SU-DHL-6 (cell line): ENCODE measurements around the gene ESRRB.

Experiments
- H2AFZ ChIP-seq: fragments of 200-600 bp; sonication (generic); 2 replicates; pipeline ENCODE4 v1.6.1; 2014; ENCODE audit warnings: low read depth, mild to moderate bottlenecking, moderate library complexity, mixed read lengths, antibody characterized with exemption, low read length; ENCODE audit not compliant: severe bottlenecking
- H3F3A ChIP-seq: fragments of 200-600 bp; shearing (Covaris generic); 2 replicates; pipeline ENCODE4 v1.6.0; 2016; ENCODE audit warnings: antibody characterized with exemption, mild to moderate bottlenecking; ENCODE audit not compliant: insufficient read depth
- H3K27ac ChIP-seq: fragments of 200-600 bp; sonication (generic); 2 replicates; pipeline ENCODE4 v1.5.1; 2016; ENCODE audit warnings: low read depth, mild to moderate bottlenecking, low read length, moderate library complexity, mixed read lengths
- H3K27me3 ChIP-seq: fragments of 200-600 bp; sonication (generic), shearing (Covaris generic); 2 replicates; pipeline ENCODE4 v1.6.0; 2014; ENCODE audit warnings: mild to moderate bottlenecking, low read length
- H3K36me3 ChIP-seq: fragments of 200-600 bp; sonication (generic); 2 replicates; pipeline ENCODE4 v1.6.1; 2014; ENCODE audit warnings: mild to moderate bottlenecking, low read length, mixed read lengths
- H3K4me2 ChIP-seq: fragments of 300-600, 200-600 bp; shearing (Covaris generic), sonication (generic); 2 replicates; pipeline ENCODE4 v1.6.0; 2014; ENCODE audit warnings: low read length, low read depth, mild to moderate bottlenecking; ENCODE audit not compliant: poor library complexity, severe bottlenecking
- H3K4me3 ChIP-seq: fragments of 200-600 bp; sonication (generic); 2 replicates; pipeline ENCODE4 v1.5.1; 2014; ENCODE audit warnings: antibody characterized with exemption, low read length, mild to moderate bottlenecking, mixed read lengths; ENCODE audit not compliant: insufficient read depth, poor library complexity, severe bottlenecking
- H3K79me2 ChIP-seq: fragments of 200-600 bp; sonication (generic); 2 replicates; pipeline ENCODE4 v1.6.1; 2014; ENCODE audit warnings: mild to moderate bottlenecking, low read length, moderate library complexity; ENCODE audit not compliant: insufficient read depth
- H3K9ac ChIP-seq: fragments of 200-600 bp; sonication (generic); 2 replicates; pipeline ENCODE4 v1.7.0; 2014; ENCODE audit warnings: mild to moderate bottlenecking, low read length
- H3K9me2 ChIP-seq: fragments of 200-600 bp; sonication (generic); replicated peaks from 2 replicates; pipeline ENCODE4 v1.6.1; 2014; ENCODE audit warnings: low read length; ENCODE audit not compliant: insufficient read depth
- H3K9me3 ChIP-seq: fragments of 200-600 bp; sonication (generic); 2 replicates; pipeline ENCODE4 v1.6.1; 2014; ENCODE audit warnings: low read length, mixed read lengths; ENCODE audit not compliant: insufficient read depth
- H4K20me1 ChIP-seq: fragments of 200-600 bp; sonication (generic); 2 replicates; pipeline ENCODE4 v1.6.1; 2014; ENCODE audit warnings: low read depth, mild to moderate bottlenecking, antibody characterized with exemption, low read length, moderate library complexity, mixed read lengths
- EZH2phosphoT487 ChIP-seq: fragments of 200-600 bp; sonication (generic), shearing (Covaris generic); conservative IDR thresholded peaks from 2 replicates; pipeline ENCODE4 v1.6.1; 2018; ENCODE audit warnings: mild to moderate bottlenecking, antibody characterized with exemption, low read length, moderate library complexity, mixed read lengths
- TF ChIP-seq, protein P1 (sequence below): fragments of 200-600 bp; sonication (generic); IDR thresholded peaks from one replicate; pipeline ENCODE4 v1.5.1; 2017; ENCODE audit warnings: antibody characterized with exemption, mild to moderate bottlenecking, low read length, moderate library complexity; ENCODE audit not compliant: insufficient read depth, poor library complexity, severe bottlenecking

Gene ESRRB

GRCh38 chr14:76375947-76376404 lies at the start of gene ESRRB:
ESRRB (plus strand) TSS chr14:76376137; CDS start chr14:76376402, 265 bp downstream.
- Histone ChIP-seq H3K36me3 (no peaks in the 10 kb centered on the region), H3K4me2 (no peak within 1 kb of the TSS), H3K9ac (no peak within 1 kb of the TSS), H3K4me3 (no peak within 1 kb of the TSS), H3K9me2 (no peaks in the 10 kb centered on the region), H3F3A (no peaks in the 10 kb centered on the region), H4K20me1 (no peaks in the 10 kb centered on the region), H3K27me3 (no peaks in the 10 kb centered on the region), H2AFZ (no peak within 1 kb of the TSS), H3K27ac (no peak within 1 kb of the TSS), H3K79me2 (no peaks in the 10 kb centered on the region), H3K9me3 (no peaks in the 10 kb centered on the region)
- TF ChIP-seq, protein P1, sequence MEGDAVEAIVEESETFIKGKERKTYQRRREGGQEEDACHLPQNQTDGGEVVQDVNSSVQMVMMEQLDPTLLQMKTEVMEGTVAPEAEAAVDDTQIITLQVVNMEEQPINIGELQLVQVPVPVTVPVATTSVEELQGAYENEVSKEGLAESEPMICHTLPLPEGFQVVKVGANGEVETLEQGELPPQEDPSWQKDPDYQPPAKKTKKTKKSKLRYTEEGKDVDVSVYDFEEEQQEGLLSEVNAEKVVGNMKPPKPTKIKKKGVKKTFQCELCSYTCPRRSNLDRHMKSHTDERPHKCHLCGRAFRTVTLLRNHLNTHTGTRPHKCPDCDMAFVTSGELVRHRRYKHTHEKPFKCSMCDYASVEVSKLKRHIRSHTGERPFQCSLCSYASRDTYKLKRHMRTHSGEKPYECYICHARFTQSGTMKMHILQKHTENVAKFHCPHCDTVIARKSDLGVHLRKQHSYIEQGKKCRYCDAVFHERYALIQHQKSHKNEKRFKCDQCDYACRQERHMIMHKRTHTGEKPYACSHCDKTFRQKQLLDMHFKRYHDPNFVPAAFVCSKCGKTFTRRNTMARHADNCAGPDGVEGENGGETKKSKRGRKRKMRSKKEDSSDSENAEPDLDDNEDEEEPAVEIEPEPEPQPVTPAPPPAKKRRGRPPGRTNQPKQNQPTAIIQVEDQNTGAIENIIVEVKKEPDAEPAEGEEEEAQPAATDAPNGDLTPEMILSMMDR, result no peak
- no peak for TF ChIP-seq EZH2phosphoT487

DNA sequence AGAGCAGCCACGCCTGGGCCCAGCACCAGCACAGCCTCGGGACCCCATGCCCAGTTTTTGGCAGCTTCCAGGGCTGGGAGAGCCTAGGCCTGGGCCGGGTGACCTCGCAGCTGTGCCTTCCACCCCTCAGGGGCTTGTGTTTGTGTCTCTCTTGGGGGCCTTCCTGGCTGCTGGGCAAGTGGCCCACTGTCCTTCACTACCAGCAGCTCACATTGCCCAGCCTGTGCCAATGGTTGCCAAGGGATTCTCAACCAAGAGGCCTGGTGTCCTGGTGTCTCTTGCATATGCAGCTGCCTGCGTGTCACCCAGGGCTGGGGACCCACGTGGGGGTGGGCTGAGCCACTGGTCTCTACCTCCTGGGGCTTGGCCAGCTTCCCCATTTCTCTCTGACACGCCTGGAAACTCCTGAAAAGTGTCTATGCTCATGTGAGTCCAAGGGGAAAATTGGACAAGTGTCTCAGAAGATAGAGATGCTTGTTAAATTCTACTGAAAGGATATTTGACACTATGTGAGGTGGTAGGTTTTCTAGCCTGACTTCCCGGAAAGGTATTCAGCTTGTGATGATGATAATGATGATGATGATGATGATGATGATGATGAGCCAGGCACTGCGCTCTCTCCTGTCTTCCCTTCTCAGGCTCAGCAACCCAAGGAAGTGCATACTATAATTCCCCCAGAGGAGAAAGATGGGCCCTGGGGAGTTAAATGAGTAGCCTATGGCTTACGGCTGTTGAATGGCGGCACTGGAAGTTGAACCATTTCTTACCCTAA lies 48.8 kb upstream of the ESRRB start:
- no peak overlapping the region for H3K9ac ChIP-seq
- no peaks in the 10 kb centered on the region for H3K79me2 ChIP-seq
- H3K27me3 ChIP-seq, result no peaks in the 10 kb centered on the region; the same call in 1 of the 2 replicates
- no peaks in the 10 kb centered on the region for H4K20me1 ChIP-seq
- H3K9me3 ChIP-seq, result no peaks in the 10 kb centered on the region
- H3K9me2 ChIP-seq, result no peaks in the 10 kb centered on the region
- H2AFZ ChIP-seq, result no peak overlapping the region
- H3F3A ChIP-seq, result no peaks in the 10 kb centered on the region
- TF ChIP-seq EZH2phosphoT487, result no peak
- TF ChIP-seq, protein P1, result no peak
- H3K27ac ChIP-seq, result no peak overlapping the region
- H3K4me3 ChIP-seq, result no peak overlapping the region
- H3K4me2 ChIP-seq, result no peak overlapping the region
- H3K36me3 ChIP-seq, result no peaks in the 10 kb centered on the region

DNA sequence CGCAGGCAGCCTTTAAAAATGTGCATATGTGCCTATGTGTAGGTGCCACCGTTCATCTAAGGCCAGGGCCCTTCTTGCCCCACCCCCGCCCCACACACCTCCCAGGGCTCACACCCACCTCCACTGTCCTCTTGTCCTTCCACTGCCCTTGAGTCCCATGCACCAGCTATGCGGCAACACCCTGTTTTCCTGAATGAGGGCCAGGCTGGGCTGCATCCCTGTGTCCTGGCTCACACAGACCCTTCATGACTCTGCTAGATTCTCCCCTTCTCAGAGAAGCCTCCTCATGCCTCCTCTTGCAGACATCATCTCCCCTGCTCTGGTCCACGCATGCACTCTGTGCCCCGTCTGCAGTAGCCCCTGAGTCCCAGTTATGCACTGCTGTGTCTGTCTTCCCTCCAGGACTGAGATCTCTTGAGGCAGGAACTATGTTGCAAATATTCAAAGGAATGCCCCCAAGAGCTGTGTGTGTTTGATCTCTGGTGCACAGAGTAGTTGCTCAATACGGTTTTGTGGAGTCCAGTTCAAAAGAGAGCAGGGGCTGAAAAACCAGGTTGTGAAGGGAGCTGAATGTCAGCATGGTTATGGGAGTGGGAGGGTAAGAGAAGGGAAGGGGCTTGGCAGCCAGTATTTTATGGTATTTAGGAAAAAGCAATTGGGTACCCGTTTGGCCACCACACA lies 47.3 kb upstream of the ESRRB start:
- Histone ChIP-seq H3K36me3 (no peaks in the 10 kb centered on the region), H3K4me2 (no peak overlapping the region), H3K27ac (no peak overlapping the region), H3F3A (no peaks in the 10 kb centered on the region), H3K9me2 (no peaks in the 10 kb centered on the region), H3K79me2 (no peaks in the 10 kb centered on the region), H3K27me3 (no peaks in the 10 kb centered on the region; the same call in 1 of the 2 replicates), H3K9ac (no peak overlapping the region), H3K4me3 (no peak overlapping the region), H3K9me3 (no peaks in the 10 kb centered on the region), H4K20me1 (no peaks in the 10 kb centered on the region), H2AFZ (no peak overlapping the region)
- TF ChIP-seq, protein P1, result no peak
- TF ChIP-seq EZH2phosphoT487, result no peak
